CD4-positive, CD25-positive, alpha-beta regulatory T cell (primary cell): ENCODE measurements around the gene ETV1. TPM values are rescaled to one million over a fixed set of nuclear protein-coding genes. Genes with fewer than 3 reads are reported as not detected.

Experiments
- ATAC-seq, 2 donors: fragments of 150-1000 bp; cut with Tn5 transposase; one replicate each; pipeline ENCODE4 v1.10.0; 2021; ENCODE audit warnings: low read depth in 2 of 2, moderate number of reproducible peaks in 2 of 2, moderate library complexity in 1 of 2
- DNase-seq, 3 donors: peaks; one replicate each; pipeline versions ENCODE4 v3.0.0 to v3.0.0-alpha.2; 2012 to 2022; ENCODE audit warnings: mixed read lengths in 1 of 3
- H3K27ac ChIP-seq: one replicate; pipeline ENCODE4 v1.7.0; 2013; ENCODE audit warnings: mild to moderate bottlenecking, low read length; ENCODE audit not compliant: insufficient read depth, poor library complexity, severe bottlenecking
- H3K27me3 ChIP-seq: one replicate; pipeline ENCODE4 v1.7.0; 2013; ENCODE audit warnings: low read length; ENCODE audit not compliant: control insufficient read depth, insufficient read depth
- H3K36me3 ChIP-seq: one replicate; pipeline ENCODE4 v1.7.0; 2013; ENCODE audit warnings: mild to moderate bottlenecking, low read length, moderate library complexity; ENCODE audit not compliant: control insufficient read depth, insufficient read depth
- H3K4me1 ChIP-seq: 2 replicates; pipeline ENCODE4 v1.7.0; 2013; ENCODE audit warnings: mild to moderate bottlenecking, low read length; ENCODE audit not compliant: insufficient read depth, control insufficient read depth, poor library complexity, severe bottlenecking
- H3K4me3 ChIP-seq: one replicate; pipeline ENCODE4 v1.7.0; 2013; ENCODE audit warnings: low read depth, mild to moderate bottlenecking, low read length, moderate library complexity
- H3K9me3 ChIP-seq, 2 experiments: 1 replicate in 1 of 2; 2 replicates in 1 of 2; pipeline ENCODE4 v1.7.0; 2013; ENCODE audit warnings: low read length in 2 of 2, mild to moderate bottlenecking in 1 of 2, moderate library complexity in 1 of 2; ENCODE audit not compliant: control insufficient read depth in 2 of 2
- H3K27ac Mint-ChIP-seq, 3 donors: one replicate each; pipeline ENCODE4 v1.8.0; 2020 to 2022; ENCODE audit warnings: mild to moderate bottlenecking in 3 of 3, mixed read lengths in 3 of 3, moderate library complexity in 2 of 3
- H3K27me3 Mint-ChIP-seq: one replicate; pipeline ENCODE4 v1.8.0; 2022; ENCODE audit warnings: mild to moderate bottlenecking, mixed read lengths
- H3K36me3 Mint-ChIP-seq: one replicate; pipeline ENCODE4 v1.8.0; 2020; ENCODE audit warnings: mixed read lengths
- H3K4me1 Mint-ChIP-seq, 4 donors: one replicate each; pipeline ENCODE4 v1.8.0; 2020 to 2022; ENCODE audit warnings: mixed read lengths in 4 of 4, mild to moderate bottlenecking in 1 of 4
- H3K4me3 Mint-ChIP-seq, 4 donors: one replicate each; pipeline ENCODE4 v1.8.0; 2020 to 2022; ENCODE audit warnings: mild to moderate bottlenecking in 4 of 4, mixed read lengths in 4 of 4, moderate library complexity in 3 of 4
- H3K9me3 Mint-ChIP-seq, 7 donors: one replicate each; pipeline ENCODE4 v1.8.0; 2020 to 2022; ENCODE audit warnings: mixed read lengths in 7 of 7, mild to moderate bottlenecking in 3 of 7, moderate library complexity in 2 of 7
- polyA plus RNA-seq, 4 donors: library from polyadenylated mRNA; unstranded; fragments of 300-500 nt; fragmentation: Illumina TruSeq; gene quantifications; one replicate each; pipeline ENCODE4 v1.2.3, GENCODE V29; 2021
- total RNA-seq: library from RNA; stranded (reverse); gene quantifications from one replicate; pipeline ENCODE4 v1.2.3, GENCODE V29; 2022

Gene ETV1
- total and polyA plus RNA-seq, 5 donors from 2014 or later, result 0.07 to 1.2 (median 0.48) TPM; not detected in 1

DNA sequence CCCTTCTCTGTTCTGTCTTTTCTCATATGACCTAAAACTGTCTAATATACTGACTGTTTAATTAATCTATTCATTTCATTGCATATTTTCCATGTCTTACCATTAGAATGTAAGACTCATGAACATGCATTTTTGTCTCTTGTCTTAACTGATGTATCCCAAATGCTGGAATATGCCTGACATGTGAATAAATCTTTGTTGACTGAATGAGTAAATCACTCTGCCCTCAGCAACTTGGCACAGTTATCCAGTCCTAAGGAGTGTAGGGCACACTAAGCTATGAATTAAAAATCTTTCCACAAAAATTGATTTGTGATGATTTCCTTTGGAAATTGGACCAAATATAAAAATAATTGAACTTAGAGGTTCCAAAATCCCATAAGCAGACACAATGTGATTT, 111.3 kb downstream of the ETV1 start:
- no peak for ATAC-seq
- no peaks in the 10 kb centered on the region for H3K4me1 ChIP-seq
- Mint-ChIP-seq H3K27me3 (peaks cover 13% of the 10 kb centered on the region), H3K27ac (no peak overlapping the region), H3K9me3 (peaks cover 0 to 16% (median 6%) of the 10 kb centered on the region in 7 donors), H3K4me1 (no peaks in the 10 kb centered on the region), H3K36me3 (no peaks in the 10 kb centered on the region), H3K4me3 (no peak overlapping the region)
- no peak overlapping the region for H3K27ac ChIP-seq
- no peaks in the 10 kb centered on the region for H3K36me3 ChIP-seq
- no peak overlapping the region for H3K4me3 ChIP-seq
- no peak for DNase-seq
- no peaks in the 10 kb centered on the region for H3K9me3 ChIP-seq
- no peaks in the 10 kb centered on the region for H3K27me3 ChIP-seq

- Mint-ChIP-seq H3K27me3 (peaks cover 8% of the 10 kb centered on the region), H3K9me3 (peaks cover 0 to 16% (median 5%) of the 10 kb centered on the region in 7 donors), H3K27ac (no peak overlapping the region), H3K4me1 (no peaks in the 10 kb centered on the region), H3K36me3 (no peaks in the 10 kb centered on the region), H3K4me3 (peak overlapping the region in 1 of 4 donors; percentile 34)
- Histone ChIP-seq H3K4me3 (no peak overlapping the region), H3K9me3 (no peaks in the 10 kb centered on the region), H3K27me3 (no peaks in the 10 kb centered on the region), H3K27ac (no peak overlapping the region), H3K4me1 (no peaks in the 10 kb centered on the region), H3K36me3 (no peaks in the 10 kb centered on the region)
- no peak for DNase-seq
- no peak for ATAC-seq
Observed at GRCh38 chr7:13875496-13876074, 113.9 kb downstream of the ETV1 start.

DNA sequence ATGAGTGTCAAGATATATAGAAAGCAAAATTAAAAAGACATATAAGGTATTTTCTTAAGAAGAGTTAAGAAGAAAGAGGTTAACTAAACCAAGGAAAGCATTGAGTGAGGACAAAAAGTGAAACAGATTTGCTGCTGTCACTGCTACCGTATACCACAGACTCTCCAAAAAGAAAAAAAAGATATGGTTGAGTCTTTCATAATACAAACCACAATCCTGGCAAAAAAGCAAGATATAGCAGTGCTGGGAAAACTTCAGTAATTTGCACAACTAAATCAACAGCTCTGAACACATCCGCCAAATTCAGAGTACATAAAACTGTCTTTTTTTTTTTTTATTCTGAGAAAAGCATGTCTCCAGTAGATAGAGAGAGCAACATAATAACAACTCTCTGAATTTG, 114.7 kb downstream of the ETV1 start:
- no peaks in the 10 kb centered on the region for H3K4me1 Mint-ChIP-seq
- H3K9me3 Mint-ChIP-seq, result peaks cover 0 to 13% (median 4%) of the 10 kb centered on the region in 7 donors
- no peaks in the 10 kb centered on the region for H3K36me3 Mint-ChIP-seq
- DNase-seq (no peak), ATAC-seq (no peak)
- H3K27me3 Mint-ChIP-seq, result peaks cover 4% of the 10 kb centered on the region
- Histone ChIP-seq H3K4me3 (no peak overlapping the region), H3K36me3 (no peaks in the 10 kb centered on the region), H3K27ac (no peak overlapping the region), H3K4me1 (no peaks in the 10 kb centered on the region), H3K27me3 (no peaks in the 10 kb centered on the region), H3K9me3 (no peaks in the 10 kb centered on the region)
- peak overlapping the region in 1 of 3 donors; percentile 29 for H3K27ac Mint-ChIP-seq
- H3K4me3 Mint-ChIP-seq, result no peak overlapping the region

DNA sequence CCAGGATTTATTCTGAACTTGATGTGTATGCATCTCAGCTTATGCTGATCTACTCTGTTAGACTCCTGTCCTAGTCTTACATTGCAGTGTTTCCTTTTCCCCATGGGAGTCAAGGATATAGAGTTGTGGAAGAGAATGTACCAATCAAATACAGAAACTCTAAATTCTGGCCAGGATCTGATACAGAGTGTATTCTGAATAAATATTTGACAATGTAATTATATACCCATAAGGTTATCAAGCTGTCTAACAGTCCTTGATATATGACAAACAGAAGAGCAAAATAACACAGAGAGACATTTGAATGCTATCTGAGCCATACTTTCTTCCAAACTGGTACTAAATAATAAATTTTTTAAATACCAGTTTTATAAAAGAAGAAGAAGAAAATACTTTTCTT, 116.8 kb downstream of the ETV1 start:
- H3K27me3 Mint-ChIP-seq, result peaks cover 4% of the 10 kb centered on the region
- no peaks in the 10 kb centered on the region for H3K36me3 ChIP-seq
- ATAC-seq (no peak), DNase-seq (no peak)
- H3K9me3 ChIP-seq, result no peaks in the 10 kb centered on the region
- no peak overlapping the region for H3K4me3 Mint-ChIP-seq
- H3K4me3 ChIP-seq, result no peak overlapping the region
- H3K9me3 Mint-ChIP-seq, result peaks cover 0 to 8% (median 4%) of the 10 kb centered on the region in 7 donors
- no peaks in the 10 kb centered on the region for H3K27me3 ChIP-seq
- no peaks in the 10 kb centered on the region for H3K4me1 Mint-ChIP-seq
- no peaks in the 10 kb centered on the region for H3K36me3 Mint-ChIP-seq
- no peaks in the 10 kb centered on the region for H3K4me1 ChIP-seq
- H3K27ac Mint-ChIP-seq, result no peak overlapping the region
- no peak overlapping the region for H3K27ac ChIP-seq

DNA sequence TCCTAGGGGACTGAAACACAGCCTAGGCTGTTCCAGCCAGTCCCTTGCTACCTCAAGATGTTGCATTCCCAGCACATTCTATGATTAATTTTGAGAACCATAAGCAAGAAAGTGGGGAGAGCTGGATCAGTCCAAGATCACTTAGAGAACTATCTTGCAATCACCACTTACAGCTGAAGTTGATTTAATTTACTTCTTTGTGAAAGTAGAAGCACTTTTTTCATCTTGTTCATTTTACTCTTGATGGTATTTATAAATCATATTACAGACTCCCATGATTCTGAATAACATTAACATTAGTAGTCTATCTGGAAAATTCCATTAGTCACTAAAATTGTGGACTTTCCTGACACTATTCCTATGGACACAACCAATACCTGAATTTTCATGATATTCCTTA, 118.5 kb downstream of the ETV1 start:
- H3K27ac Mint-ChIP-seq, result no peak overlapping the region
- Histone ChIP-seq H3K9me3 (no peaks in the 10 kb centered on the region), H3K4me3 (no peak overlapping the region), H3K36me3 (no peaks in the 10 kb centered on the region), H3K27ac (no peak overlapping the region), H3K27me3 (no peaks in the 10 kb centered on the region), H3K4me1 (no peaks in the 10 kb centered on the region)
- H3K27me3 Mint-ChIP-seq, result peaks cover 4% of the 10 kb centered on the region
- H3K36me3 Mint-ChIP-seq, result no peaks in the 10 kb centered on the region
- H3K4me3 Mint-ChIP-seq, result no peak overlapping the region
- peaks cover 0 to 8% (median 3%) of the 10 kb centered on the region in 7 donors for H3K9me3 Mint-ChIP-seq
- ATAC-seq, result no peak
- DNase-seq, result no peak
- H3K4me1 Mint-ChIP-seq, result no peaks in the 10 kb centered on the region

DNA sequence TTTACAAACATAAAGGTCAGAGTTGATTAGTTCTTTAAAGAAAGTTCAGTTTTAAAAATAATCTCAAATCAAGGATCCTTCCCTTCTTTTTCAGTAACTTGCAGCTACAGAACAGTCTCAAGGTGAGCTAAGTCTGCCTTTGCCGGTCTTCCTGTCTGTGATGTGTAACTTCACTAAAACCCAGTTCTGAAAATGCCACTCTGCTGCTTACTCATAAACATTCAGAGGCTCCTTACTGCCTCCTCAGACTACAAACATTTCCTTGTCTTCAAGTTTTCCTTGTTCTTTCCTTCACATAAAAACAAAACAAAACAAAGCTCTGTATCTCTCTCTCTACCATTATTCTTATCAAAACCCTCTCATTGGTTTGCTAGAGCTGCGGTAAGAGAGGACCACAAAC, 128.7 kb downstream of the ETV1 start:
- ATAC-seq (no peak), DNase-seq (no peak)
- Mint-ChIP-seq H3K4me3 (no peak overlapping the region), H3K27ac (peak overlapping the region in 1 of 3 donors; percentile 23), H3K4me1 (no peaks in the 10 kb centered on the region), H3K27me3 (peaks cover 4% of the 10 kb centered on the region), H3K9me3 (peaks cover 0 to 5% (median 0%) of the 10 kb centered on the region in 7 donors), H3K36me3 (no peaks in the 10 kb centered on the region)
- H3K4me3 ChIP-seq, result no peak overlapping the region
- no peak overlapping the region for H3K27ac ChIP-seq
- H3K4me1 ChIP-seq, result no peaks in the 10 kb centered on the region
- no peaks in the 10 kb centered on the region for H3K36me3 ChIP-seq
- H3K27me3 ChIP-seq, result no peaks in the 10 kb centered on the region
- H3K9me3 ChIP-seq, result no peaks in the 10 kb centered on the region

DNA sequence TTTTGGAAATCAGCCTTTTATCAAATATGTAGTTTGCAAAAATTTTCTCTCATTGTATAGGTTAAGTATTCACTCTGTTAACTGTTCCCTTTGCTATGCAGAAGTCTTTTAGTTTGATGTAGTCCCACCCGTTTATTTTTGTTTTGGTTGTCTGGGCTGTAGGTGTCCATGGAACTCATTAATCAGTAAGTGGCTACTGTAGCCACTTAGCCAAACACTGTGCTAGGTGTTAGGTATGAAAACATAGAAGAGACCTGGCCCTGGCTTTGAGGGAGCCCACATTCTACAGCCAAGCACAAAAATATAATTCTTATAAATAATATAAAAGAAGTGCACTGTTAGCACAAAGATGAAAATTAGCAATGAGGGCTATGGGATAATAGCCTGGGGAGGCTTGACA, 133.5 kb downstream of the ETV1 start:
- Mint-ChIP-seq H3K4me1 (no peaks in the 10 kb centered on the region), H3K27ac (no peak overlapping the region), H3K27me3 (peaks cover 4% of the 10 kb centered on the region), H3K36me3 (no peaks in the 10 kb centered on the region), H3K9me3 (peaks cover 0 to 3% (median 0%) of the 10 kb centered on the region in 7 donors), H3K4me3 (no peak overlapping the region)
- Histone ChIP-seq H3K4me1 (no peaks in the 10 kb centered on the region), H3K27ac (no peak overlapping the region), H3K9me3 (no peaks in the 10 kb centered on the region), H3K27me3 (no peaks in the 10 kb centered on the region), H3K4me3 (no peak overlapping the region), H3K36me3 (no peaks in the 10 kb centered on the region)
- DNase-seq, result no peak
- ATAC-seq, result no peak

- H3K4me3 ChIP-seq, result no peak overlapping the region
- ATAC-seq (no peak), DNase-seq (no peak)
- H3K27ac ChIP-seq, result no peak overlapping the region
- Mint-ChIP-seq H3K27me3 (peaks cover 4% of the 10 kb centered on the region), H3K27ac (no peak overlapping the region), H3K36me3 (no peaks in the 10 kb centered on the region), H3K4me1 (peaks cover 4 to 16% (median 10%) of the 10 kb centered on the region in 4 donors), H3K4me3 (no peak overlapping the region), H3K9me3 (peaks cover 0 to 3% (median 0%) of the 10 kb centered on the region in 7 donors)
- H3K27me3 ChIP-seq, result no peaks in the 10 kb centered on the region
- no peaks in the 10 kb centered on the region for H3K36me3 ChIP-seq
- no peaks in the 10 kb centered on the region for H3K9me3 ChIP-seq
- peaks cover 6% of the 10 kb centered on the region for H3K4me1 ChIP-seq
Observed at GRCh38 chr7:13852281-13852968, 137.0 kb downstream of the ETV1 start.
